Measurements from ENCODE around the gene ARID1B. TPM values are rescaled to one million over a fixed set of nuclear protein-coding genes. Genes with fewer than 3 reads are reported as not detected.

ARID1B gene
- total and polyA plus RNA-seq, 2 of the 13 experiments (the other 11 are each of a cell fraction or from before 2014, with no cell fraction given): 20.1 to 32.6 TPM

DNA sequence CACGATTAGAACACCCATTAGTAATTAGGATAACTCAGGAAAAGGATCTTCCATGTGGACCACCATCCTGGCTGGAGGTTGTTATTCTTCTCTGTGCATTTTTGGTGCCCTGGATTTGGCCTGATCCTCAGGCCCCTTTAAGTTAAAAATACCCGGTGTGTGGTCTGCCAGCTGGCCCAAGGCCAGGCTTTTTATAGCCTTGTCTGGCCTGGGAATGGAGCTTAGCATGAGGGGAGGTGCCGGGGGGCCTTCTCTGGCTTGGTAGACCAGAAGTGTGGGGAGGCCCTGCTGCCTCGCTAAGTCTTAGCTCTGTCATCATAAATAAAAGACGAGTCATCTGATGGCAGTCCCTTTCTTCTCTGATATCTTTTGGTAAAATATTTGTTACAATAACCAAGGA is 71.4 kb downstream of the ARID1B start (continued):
- TF ChIP-seq, protein P1, sequence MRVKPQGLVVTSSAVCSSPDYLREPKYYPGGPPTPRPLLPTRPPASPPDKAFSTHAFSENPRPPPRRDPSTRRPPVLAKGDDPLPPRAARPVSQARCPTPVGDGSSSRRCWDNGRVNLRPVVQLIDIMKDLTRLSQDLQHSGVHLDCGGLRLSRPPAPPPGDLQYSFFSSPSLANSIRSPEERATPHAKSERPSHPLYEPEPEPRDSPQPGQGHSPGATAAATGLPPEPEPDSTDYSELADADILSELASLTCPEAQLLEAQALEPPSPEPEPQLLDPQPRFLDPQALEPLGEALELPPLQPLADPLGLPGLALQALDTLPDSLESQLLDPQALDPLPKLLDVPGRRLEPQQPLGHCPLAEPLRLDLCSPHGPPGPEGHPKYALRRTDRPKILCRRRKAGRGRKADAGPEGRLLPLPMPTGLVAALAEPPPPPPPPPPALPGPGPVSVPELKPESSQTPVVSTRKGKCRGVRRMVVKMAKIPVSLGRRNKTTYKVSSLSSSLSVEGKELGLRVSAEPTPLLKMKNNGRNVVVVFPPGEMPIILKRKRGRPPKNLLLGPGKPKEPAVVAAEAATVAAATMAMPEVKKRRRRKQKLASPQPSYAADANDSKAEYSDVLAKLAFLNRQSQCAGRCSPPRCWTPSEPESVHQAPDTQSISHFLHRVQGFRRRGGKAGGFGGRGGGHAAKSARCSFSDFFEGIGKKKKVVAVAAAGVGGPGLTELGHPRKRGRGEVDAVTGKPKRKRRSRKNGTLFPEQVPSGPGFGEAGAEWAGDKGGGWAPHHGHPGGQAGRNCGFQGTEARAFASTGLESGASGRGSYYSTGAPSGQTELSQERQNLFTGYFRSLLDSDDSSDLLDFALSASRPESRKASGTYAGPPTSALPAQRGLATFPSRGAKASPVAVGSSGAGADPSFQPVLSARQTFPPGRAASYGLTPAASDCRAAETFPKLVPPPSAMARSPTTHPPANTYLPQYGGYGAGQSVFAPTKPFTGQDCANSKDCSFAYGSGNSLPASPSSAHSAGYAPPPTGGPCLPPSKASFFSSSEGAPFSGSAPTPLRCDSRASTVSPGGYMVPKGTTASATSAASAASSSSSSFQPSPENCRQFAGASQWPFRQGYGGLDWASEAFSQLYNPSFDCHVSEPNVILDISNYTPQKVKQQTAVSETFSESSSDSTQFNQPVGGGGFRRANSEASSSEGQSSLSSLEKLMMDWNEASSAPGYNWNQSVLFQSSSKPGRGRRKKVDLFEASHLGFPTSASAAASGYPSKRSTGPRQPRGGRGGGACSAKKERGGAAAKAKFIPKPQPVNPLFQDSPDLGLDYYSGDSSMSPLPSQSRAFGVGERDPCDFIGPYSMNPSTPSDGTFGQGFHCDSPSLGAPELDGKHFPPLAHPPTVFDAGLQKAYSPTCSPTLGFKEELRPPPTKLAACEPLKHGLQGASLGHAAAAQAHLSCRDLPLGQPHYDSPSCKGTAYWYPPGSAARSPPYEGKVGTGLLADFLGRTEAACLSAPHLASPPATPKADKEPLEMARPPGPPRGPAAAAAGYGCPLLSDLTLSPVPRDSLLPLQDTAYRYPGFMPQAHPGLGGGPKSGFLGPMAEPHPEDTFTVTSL (CRISPR knock-in tag; IDR thresholded peaks at IDR 0.05; ENCODE audit: borderline replicate concordance): no peak
- TF ChIP-seq HNRNPK (IDR thresholded peaks at IDR 0.05; ENCODE audit: low read depth, low read length, poor library complexity, severe bottlenecking) (no peak), DBP (CRISPR knock-in tag; IDR thresholded peaks at IDR 0.05; ENCODE audit: not compliant biosample characterization) (no peak), STAG1 (CRISPR knock-in tag; IDR thresholded peaks at IDR 0.05) (no peak)
- TF ChIP-seq, protein P2, sequence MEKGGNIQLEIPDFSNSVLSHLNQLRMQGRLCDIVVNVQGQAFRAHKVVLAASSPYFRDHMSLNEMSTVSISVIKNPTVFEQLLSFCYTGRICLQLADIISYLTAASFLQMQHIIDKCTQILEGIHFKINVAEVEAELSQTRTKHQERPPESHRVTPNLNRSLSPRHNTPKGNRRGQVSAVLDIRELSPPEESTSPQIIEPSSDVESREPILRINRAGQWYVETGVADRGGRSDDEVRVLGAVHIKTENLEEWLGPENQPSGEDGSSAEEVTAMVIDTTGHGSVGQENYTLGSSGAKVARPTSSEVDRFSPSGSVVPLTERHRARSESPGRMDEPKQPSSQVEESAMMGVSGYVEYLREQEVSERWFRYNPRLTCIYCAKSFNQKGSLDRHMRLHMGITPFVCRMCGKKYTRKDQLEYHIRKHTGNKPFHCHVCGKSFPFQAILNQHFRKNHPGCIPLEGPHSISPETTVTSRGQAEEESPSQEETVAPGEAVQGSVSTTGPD (CRISPR knock-in tag; IDR thresholded peaks at IDR 0.05): no peak
